ENCODE data around the gene BOD1L1.

DNA sequence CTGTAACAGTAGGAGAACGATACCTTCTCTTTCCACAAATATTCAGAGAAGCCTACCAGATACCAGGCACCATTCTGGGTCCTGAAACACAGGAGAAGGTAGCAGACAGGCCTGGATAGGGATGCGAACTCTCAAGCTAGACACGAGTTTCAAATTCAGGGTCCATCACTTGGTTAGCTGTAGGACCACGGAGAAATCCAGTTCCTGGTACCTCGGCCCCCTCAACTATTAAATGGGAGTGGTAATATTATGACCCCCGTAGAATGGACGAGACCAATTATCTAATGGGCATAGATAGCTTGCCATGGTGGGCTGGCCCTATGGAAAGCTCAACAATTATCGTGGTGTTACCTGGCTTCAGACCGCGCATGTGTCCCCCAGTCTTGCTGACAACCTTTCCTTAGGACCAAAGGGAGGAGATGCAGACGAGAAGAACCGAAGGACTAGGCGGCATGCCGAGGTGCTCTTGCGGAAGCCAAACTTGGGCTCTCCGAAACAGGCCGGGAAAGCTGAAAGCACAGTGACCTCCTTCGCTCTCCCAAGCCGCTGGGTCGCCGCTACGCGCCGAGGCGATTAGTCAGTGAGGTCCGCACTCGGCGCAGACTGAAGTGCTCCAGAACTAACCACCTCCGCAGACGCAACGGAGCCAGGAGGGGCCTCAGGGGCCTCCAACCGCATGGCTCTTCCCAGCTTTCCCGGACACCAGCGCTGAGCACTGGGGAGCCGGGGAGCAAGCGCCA lies 102.9 kb downstream of the BOD1L1 start:
- TF ChIP-seq POLR2AphosphoS5 (IDR thresholded peaks at IDR 0.05; ENCODE audit: borderline replicate concordance, low read depth, low read length) (no peak), EZH2 (IDR thresholded peaks at IDR 0.05) (no peak), FOXP2 (optimal IDR thresholded peaks at IDR 0.05; ENCODE audit: control extremely low read depth, extremely low read length, insufficient read depth) (no peak)
